Esophagus (tissue), 2 donors: Measurements from ENCODE around the gene WNT6. TPM values are rescaled to one million over a fixed set of nuclear protein-coding genes. Genes with fewer than 3 reads are reported as not detected.

Source experiments
- H3K27ac ChIP-seq, 2 donors: one replicate each; pipeline ENCODE4 v1.5.1; 2013; ENCODE audit warnings: low read depth in 2 of 2, mild to moderate bottlenecking in 2 of 2, inconsistent platforms in 1 of 2, low read length in 1 of 2, moderate library complexity in 1 of 2
- H3K27me3 ChIP-seq, 2 donors: one replicate each; pipeline ENCODE4 v1.6.1; 2013; ENCODE audit warnings: low read length in 2 of 2, control low read depth in 1 of 2, mild to moderate bottlenecking in 1 of 2; ENCODE audit not compliant: insufficient read depth in 2 of 2, control insufficient read depth in 1 of 2
- H3K36me3 ChIP-seq, 2 donors: one replicate each; pipeline ENCODE4 v1.6.1; 2013; ENCODE audit warnings: low read length in 1 of 2; ENCODE audit not compliant: control insufficient read depth in 2 of 2, insufficient read depth in 2 of 2
- H3K4me1 ChIP-seq, 2 donors: one replicate each; pipeline ENCODE4 v1.6.1; 2013; ENCODE audit warnings: low read length in 1 of 2; ENCODE audit not compliant: control insufficient read depth in 2 of 2, insufficient read depth in 2 of 2
- H3K4me3 ChIP-seq, 2 donors: one replicate each; pipeline ENCODE4 v1.5.1; 2013; ENCODE audit warnings: low read length in 2 of 2, mild to moderate bottlenecking in 2 of 2, low read depth in 1 of 2, moderate library complexity in 1 of 2
- H3K9me3 ChIP-seq, 2 donors: one replicate each; pipeline ENCODE4 v1.6.1; 2013; ENCODE audit warnings: mild to moderate bottlenecking in 2 of 2, low read depth in 1 of 2, low read length in 1 of 2, moderate library complexity in 1 of 2; ENCODE audit not compliant: control insufficient read depth in 2 of 2, insufficient read depth in 1 of 2
- WGBS, 2 donors: extraction: QIAGEN DNeasy Blood & Tissue Kit; methylation state at CpG; one replicate each; pipeline ENCODE4 v1.1.7; 2013; 5-methylcytosine and 5-hydroxymethylcytosine counted together
- polyA plus RNA-seq, 2 donors: library from polyadenylated mRNA; stranded (reverse); fragments of 200-250 nt; gene quantifications; one replicate each; pipeline ENCODE4 v1.2.3, GENCODE V29; 2013
- donor health status: healthy with polysubstance abuse.
- donor health status: Bipolar disorder and iron deficiency.

The WNT6 gene
- polyA plus RNA-seq, 2 donors, result 0.31 to 0.76 TPM

- WGBS, 2 donors, result 68 to 70% methylated on average over 3 of the region's 3 CpGs
- Histone ChIP-seq H3K27me3 (no peaks in the 10 kb centered on the region), H3K9me3 (no peaks in the 10 kb centered on the region), H3K4me3 (no peak overlapping the region), H3K27ac (no peak overlapping the region), H3K36me3 (no peaks in the 10 kb centered on the region), H3K4me1 (peaks cover 16 to 25% of the 10 kb centered on the region in 2 donors)
Measured at GRCh38 chr2:218887079-218887478, 27.5 kb downstream of the WNT6 start.

- H3K9me3 ChIP-seq, result no peaks in the 10 kb centered on the region
- WGBS, 2 donors, result 83 to 96% methylated on average over 5 of the region's 5 CpGs
- H3K4me3 ChIP-seq, result no peak overlapping the region
- no peak overlapping the region for H3K27ac ChIP-seq
- peaks cover 8 to 30% of the 10 kb centered on the region in 2 donors for H3K4me1 ChIP-seq
- H3K27me3 ChIP-seq, result no peaks in the 10 kb centered on the region
- H3K36me3 ChIP-seq, result no peaks in the 10 kb centered on the region
Measured at GRCh38 chr2:218888341-218888740, 28.7 kb downstream of the WNT6 start.

GRCh38 chr2:218889937-218890336 lies 30.3 kb downstream of the WNT6 start:
- Histone ChIP-seq H3K4me3 (no peak overlapping the region), H3K9me3 (no peaks in the 10 kb centered on the region), H3K4me1 (peaks cover 0 to 30% of the 10 kb centered on the region in 2 donors), H3K27me3 (no peaks in the 10 kb centered on the region), H3K27ac (no peak overlapping the region), H3K36me3 (no peaks in the 10 kb centered on the region)
- WGBS, 2 donors, result 86 to 87% methylated on average over 23 of the region's 23 CpGs

GRCh38 chr2:218890369-218890768 lies 30.8 kb downstream of the WNT6 start:
- no peaks in the 10 kb centered on the region for H3K9me3 ChIP-seq
- H3K36me3 ChIP-seq, result no peaks in the 10 kb centered on the region
- H3K4me1 ChIP-seq, result peaks cover 0 to 33% of the 10 kb centered on the region in 2 donors
- H3K27me3 ChIP-seq, result no peaks in the 10 kb centered on the region
- WGBS, 2 donors, result 59 to 69% methylated on average over 3 of the region's 3 CpGs
- no peak overlapping the region for H3K27ac ChIP-seq
- no peak overlapping the region for H3K4me3 ChIP-seq

- peak overlapping the region in 1 of 2 donors; percentile 38 for H3K27ac ChIP-seq
- no peak overlapping the region for H3K4me3 ChIP-seq
- no peaks in the 10 kb centered on the region for H3K27me3 ChIP-seq
- H3K9me3 ChIP-seq, result no peaks in the 10 kb centered on the region
- H3K4me1 ChIP-seq, result peaks cover 1 to 34% of the 10 kb centered on the region in 2 donors
- WGBS, 2 donors, result 62 to 68% methylated on average over 19 of the region's 19 CpGs
- no peaks in the 10 kb centered on the region for H3K36me3 ChIP-seq
Measured at GRCh38 chr2:218891275-218892135, 31.9 kb downstream of the WNT6 start.

GRCh38 chr2:218892693-218893348 lies 33.2 kb downstream of the WNT6 start:
- H3K27ac ChIP-seq, result peak overlapping the region; percentile 40 to 65
- peaks cover 4 to 44% of the 10 kb centered on the region in 2 donors for H3K4me1 ChIP-seq
- H3K9me3 ChIP-seq, result no peaks in the 10 kb centered on the region
- H3K36me3 ChIP-seq, result no peaks in the 10 kb centered on the region
- 1 to 2% methylated on average over 65 to 72 of the region's 72 CpGs for WGBS, 2 donors
- peak overlapping the region; percentile 36 to 40 for H3K4me3 ChIP-seq
- peaks cover 0 to 7% of the 10 kb centered on the region in 2 donors for H3K27me3 ChIP-seq

- Histone ChIP-seq H3K27me3 (peaks cover 0 to 9% of the 10 kb centered on the region in 2 donors), H3K36me3 (no peaks in the 10 kb centered on the region), H3K4me1 (peaks cover 5 to 49% of the 10 kb centered on the region in 2 donors), H3K4me3 (peak overlapping the region in 1 of 2 donors; percentile 40), H3K27ac (peak overlapping the region; percentile 40 to 65), H3K9me3 (peaks cover 0 to 2% of the 10 kb centered on the region in 2 donors)
- WGBS, 2 donors, result 31 to 32% methylated on average over 10 of the region's 10 CpGs
Measured at GRCh38 chr2:218893349-218894150, 33.9 kb downstream of the WNT6 start.

- Histone ChIP-seq H3K36me3 (no peaks in the 10 kb centered on the region), H3K27me3 (peaks cover 0 to 9% of the 10 kb centered on the region in 2 donors), H3K4me3 (no peak overlapping the region), H3K4me1 (peaks cover 5 to 49% of the 10 kb centered on the region in 2 donors), H3K9me3 (peaks cover 0 to 2% of the 10 kb centered on the region in 2 donors), H3K27ac (peak overlapping the region; percentile 65 to 67)
- WGBS, 2 donors, result 31 to 52% methylated on average over 12 of the region's 12 CpGs
Measured at GRCh38 chr2:218894151-218894879, 34.7 kb downstream of the WNT6 start.

- Histone ChIP-seq H3K4me3 (no peak overlapping the region), H3K9me3 (peaks cover 0 to 2% of the 10 kb centered on the region in 2 donors), H3K27me3 (peaks cover 0 to 9% of the 10 kb centered on the region in 2 donors), H3K27ac (peak overlapping the region; percentile 65 to 67), H3K36me3 (no peaks in the 10 kb centered on the region), H3K4me1 (peaks cover 5 to 49% of the 10 kb centered on the region in 2 donors)
- WGBS, 2 donors, result 48 to 58% methylated on average over 4 of the region's 4 CpGs
Measured at GRCh38 chr2:218894880-218895157, 35.2 kb downstream of the WNT6 start.
